Superior temporal gyrus (tissue), 1 donor: ENCODE measurements around the gene TTL.
A peak's percentile ranks its signal among the peaks of the same experiment; 100 is the strongest.
"Not testable (repeated sequence)": the region's sequence is repeated elsewhere in the genome, so short reads cannot be mapped to it uniquely, and the experiment has no call there.

ENCODE experiments used
- DNase-seq: peaks from one replicate; pipeline ENCODE4 v3.0.0-alpha.2; 2016; ENCODE audit errors: extremely low spot score

Gene TTL

GRCh38 chr2:112474844-112475486, 7.0 kb upstream of the TTL start:
- DNase-seq, result no peak

DNA sequence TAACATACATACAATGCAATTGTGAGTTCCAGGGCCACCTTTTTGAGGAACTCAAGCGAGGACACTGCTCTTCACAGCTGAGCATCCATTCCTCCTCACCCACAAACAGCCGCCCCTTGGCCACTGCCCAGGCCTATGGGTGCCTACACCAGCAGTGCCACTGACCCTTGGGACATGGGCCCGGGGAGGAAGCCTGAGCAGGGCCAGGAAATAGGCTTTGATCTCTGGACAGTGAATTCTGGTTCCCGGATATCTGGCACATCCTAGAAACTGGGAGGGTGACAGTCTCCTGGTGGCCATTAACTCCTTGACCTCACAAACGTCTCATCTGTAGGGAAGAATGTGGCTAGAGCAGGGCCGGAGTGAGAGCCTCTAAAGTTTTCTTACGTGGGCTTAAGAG, 5.5 kb upstream of the TTL start:
- no peak for DNase-seq

- no peak for DNase-seq
Observed at GRCh38 chr2:112480530-112481049, 1.4 kb upstream of the TTL start.

- DNase-seq, result peak; percentile 90
Observed at GRCh38 chr2:112481050-112481527, 867 bp upstream of the TTL start.

DNA sequence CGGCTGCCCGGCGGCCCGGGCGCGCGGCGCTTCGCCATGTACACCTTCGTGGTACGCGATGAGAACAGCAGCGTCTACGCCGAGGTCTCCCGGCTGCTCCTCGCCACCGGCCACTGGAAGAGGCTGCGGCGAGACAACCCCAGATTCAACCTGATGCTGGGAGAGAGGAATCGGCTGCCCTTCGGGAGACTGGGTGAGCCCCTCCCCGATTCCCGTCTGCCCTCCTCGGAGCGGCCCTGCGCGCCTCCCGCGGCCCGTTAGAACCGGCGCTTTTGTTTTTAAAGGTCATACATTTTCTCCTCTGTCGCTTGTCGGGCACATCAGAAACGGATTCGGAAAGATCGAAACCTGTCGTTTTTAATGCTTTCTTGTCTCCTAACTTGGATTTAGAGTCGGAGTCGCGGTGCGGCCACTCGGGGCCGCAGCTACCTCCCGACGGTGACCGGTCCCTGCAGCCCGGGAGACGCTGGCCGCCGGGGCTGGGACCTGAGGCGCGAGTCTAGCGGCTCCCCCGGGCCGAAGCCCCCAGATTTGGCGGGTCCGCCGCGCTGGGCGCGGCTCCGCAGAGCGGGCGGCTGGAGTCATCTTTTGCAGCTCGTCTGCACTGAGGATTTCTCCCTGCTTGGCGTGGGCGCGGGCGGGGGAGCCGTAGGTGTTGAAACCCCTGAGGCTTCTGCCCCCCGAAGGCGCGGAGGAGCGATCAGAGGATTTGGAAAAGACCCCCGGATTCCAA, 519 bp downstream of the TTL start:
- peak; percentile 43 for DNase-seq

DNA sequence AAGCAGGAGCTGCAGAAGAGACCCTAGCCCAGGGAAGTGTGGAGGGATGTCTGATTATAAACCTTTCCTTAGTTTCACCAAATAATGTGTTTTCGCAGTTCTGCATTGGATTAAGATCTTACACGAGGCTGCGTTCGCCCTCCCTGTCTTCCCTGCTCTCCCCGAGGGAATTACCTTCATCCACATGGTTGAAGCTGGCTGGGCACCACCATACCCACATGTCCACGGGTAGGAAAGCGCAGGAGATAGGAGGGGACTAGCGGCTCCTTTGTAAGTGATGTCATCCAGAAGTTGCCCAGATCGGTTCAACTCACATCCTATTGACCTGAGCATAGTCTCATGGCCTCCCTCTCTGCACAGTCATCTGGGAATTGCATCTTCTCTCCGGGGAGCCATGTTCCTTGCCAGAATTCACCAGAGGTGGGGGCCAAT, 1.1 kb downstream of the TTL start:
- peak; percentile 34 for DNase-seq

- DNase-seq, result no peak
Observed at GRCh38 chr2:112483831-112484230, 1.9 kb downstream of the TTL start.

- no peak for DNase-seq
Observed at GRCh38 chr2:112485849-112486248, 3.9 kb downstream of the TTL start.

- DNase-seq, result no peak
Observed at GRCh38 chr2:112486895-112487294, 4.9 kb downstream of the TTL start.

DNA sequence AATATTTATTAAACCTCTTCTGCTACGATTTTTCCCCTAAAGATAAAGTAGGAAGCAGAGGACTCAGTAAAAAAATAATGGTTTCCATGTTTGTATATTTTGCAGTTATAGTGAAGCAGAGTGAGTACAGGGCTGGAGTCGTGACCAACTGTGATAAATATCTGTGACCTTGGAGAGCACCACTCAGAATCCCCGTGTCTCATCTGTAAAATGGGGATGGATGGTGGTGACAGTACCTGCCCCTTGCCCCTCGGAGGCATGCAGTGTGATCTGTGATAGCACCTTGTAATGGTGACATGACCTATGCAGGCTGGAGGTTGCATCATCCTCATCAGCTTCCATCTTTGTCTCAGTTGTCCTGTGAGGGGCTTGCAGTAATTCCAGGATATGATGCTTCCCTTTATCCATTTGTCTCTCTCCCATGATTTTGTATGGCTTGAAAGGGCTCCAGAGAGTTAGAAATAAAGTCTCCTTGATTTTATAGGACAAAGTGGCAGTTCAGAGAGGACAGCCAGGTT, 5.5 kb downstream of the TTL start:
- no peak for DNase-seq

DNA sequence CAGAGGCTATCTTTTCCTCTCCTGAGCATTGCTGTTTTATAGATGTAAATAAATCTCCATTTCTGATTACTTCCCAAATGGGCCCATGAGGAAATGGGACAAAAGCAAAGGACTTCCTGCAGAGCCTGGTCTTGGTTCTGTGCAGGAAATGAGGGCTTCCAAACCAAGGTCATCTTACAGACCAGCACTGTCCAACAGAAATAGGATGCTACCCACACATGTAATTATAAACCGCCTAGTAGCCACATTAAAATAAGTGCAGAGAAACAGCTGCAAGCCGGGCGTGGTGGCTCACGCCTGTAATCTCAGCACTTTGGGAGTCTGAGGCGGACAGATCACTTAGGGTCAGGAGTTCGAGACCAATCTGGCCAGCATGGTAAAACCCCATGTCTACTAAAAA, 6.2 kb downstream of the TTL start:
- DNase-seq, result no peak

GRCh38 chr2:112491946-112492345, 10.0 kb downstream of the TTL start:
- peak; percentile 90 for DNase-seq

GRCh38 chr2:112493048-112493447, 11.1 kb downstream of the TTL start:
- peak; percentile 49 for DNase-seq

GRCh38 chr2:112493858-112494648, 12.1 kb downstream of the TTL start:
- peak; percentile 44 for DNase-seq

GRCh38 chr2:112494828-112495227, 12.9 kb downstream of the TTL start:
- DNase-seq, result peak; percentile 31

DNA sequence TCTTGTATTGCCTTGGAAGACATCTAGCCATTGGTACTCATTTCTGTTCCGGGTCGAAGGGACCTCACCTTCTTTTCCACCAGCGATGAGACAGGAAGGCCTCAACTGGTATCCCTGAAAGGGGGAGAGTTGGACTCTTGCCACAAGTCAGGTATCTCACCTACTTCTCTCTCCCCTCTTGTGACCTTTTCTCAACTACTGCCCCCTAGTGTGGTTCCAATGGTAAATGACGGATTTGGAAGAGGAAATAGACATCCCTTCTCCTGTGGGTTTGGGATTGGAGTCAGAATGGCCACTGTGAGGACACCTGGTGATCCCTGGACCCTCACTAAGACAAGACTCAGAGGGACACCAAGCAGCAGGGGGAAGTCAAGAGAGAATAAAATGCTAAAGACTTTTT, 13.9 kb downstream of the TTL start:
- DNase-seq, result not testable (repeated sequence)

DNA sequence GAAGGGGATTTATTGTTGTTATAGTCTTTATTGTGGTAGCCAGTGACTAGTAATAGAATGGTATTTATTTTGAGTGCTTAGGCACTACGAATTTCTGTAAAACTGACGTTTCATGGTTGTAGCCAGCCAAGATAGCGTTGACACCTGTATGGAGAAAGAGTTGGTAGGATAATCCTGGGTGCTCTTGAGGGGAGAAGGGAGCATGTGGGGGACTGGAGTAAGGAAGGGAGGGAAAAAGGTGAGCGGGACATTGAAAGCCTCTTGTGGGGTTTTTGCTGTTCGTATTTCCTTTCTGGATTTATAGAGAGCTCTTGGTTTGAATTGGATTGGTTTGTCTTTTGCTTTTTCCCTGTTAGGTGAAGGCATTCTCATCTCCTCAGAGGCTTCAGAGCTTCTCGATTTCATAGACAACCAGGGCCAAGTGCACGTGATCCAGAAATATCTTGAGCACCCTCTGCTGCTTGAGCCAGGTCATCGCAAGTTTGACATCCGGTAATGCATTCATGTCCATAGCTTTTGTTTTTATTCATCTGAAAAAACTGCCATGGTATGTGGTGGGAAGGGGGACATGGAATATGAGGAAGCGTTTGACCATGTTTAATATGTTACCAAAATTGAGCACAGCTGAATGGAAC, 19.0 kb downstream of the TTL start:
- DNase-seq, result peak; percentile 61

GRCh38 chr2:112509239-112509998, 27.5 kb downstream of the TTL start:
- not testable (repeated sequence) for DNase-seq

GRCh38 chr2:112516801-112517200, 34.8 kb downstream of the TTL start:
- DNase-seq, result no peak

DNA sequence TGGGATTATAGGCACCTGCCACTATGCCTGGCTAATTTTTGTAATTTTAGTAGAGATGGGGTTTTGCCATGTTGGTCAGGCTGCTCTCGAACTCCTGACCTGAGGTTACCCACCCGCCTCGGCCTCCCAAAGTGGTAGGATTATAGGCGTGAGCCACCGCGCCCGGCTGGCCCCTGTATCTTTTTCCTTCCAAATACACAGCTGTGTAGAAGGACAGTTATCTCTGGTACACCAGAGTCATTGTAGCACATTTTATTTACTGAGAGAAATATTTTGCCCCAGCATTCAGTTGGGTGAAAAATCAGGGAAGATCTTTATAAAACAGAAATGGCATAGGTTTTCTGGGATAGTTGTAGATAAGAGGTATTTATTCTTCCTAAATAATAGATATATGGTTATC, 36.9 kb downstream of the TTL start:
- DNase-seq, result no peak

- no peak for DNase-seq
Observed at GRCh38 chr2:112519506-112519905, 37.5 kb downstream of the TTL start.
